SK-N-SH (cell line): ENCODE measurements around the gene RGS6. TPM values are rescaled to one million over a fixed set of nuclear protein-coding genes. Genes with fewer than 3 reads are reported as not detected.

Experiments
- CTCF ChIA-PET: fragments of 300-600, 350-600 bp; formaldehyde crosslinking; extraction: SDS; loops from one replicate; lab custom pipeline; 2021; lab: Yijun Ruan, JAX
- POLR2A ChIA-PET: fragments of 350-600 bp; sonication (Branson Sonifier 250); formaldehyde crosslinking; extraction: SDS; loops from one replicate; lab custom pipeline; 2020; ENCODE audit warnings: antibody characterized with exemption, inconsistent platforms; lab: Yijun Ruan, JAX
- DNase-seq: peaks from one replicate; pipeline ENCODE4 v3.0.0; 2012
- H2AFZ ChIP-seq: fragments of 200-600 bp; sonication (generic); 2 replicates; pipeline ENCODE4 v1.8.1; 2016; ENCODE audit warnings: antibody characterized with exemption, mild to moderate bottlenecking, low read depth
- H3F3A ChIP-seq: fragments of 200-600 bp; sonication (generic); replicated peaks from 2 replicates; pipeline ENCODE3; 2016; ENCODE audit warnings: antibody characterized with exemption, mild to moderate bottlenecking; ENCODE audit not compliant: insufficient read depth
- H3K27ac ChIP-seq, 2 experiments: fragments of 200-500 bp in 1 of 2; fragments of 200-600 bp in 1 of 2; sonication (Bioruptor generic) in 1 of 2; sonication (generic), shearing (Covaris generic) in 1 of 2; 2 replicates each; pipeline versions ENCODE4 v1.5.1 to v1.6.1; 2014 to 2016; ENCODE audit warnings: low read depth in 2 of 2, inconsistent platforms in 1 of 2, low read length in 1 of 2, mild to moderate bottlenecking in 1 of 2, mixed read lengths in 1 of 2
- H3K27me3 ChIP-seq: fragments of 200-600 bp; sonication (generic), shearing (Covaris generic); 2 replicates; pipeline ENCODE4 v1.6.1; 2016; ENCODE audit warnings: mixed run types; ENCODE audit not compliant: insufficient read depth
- H3K36me3 ChIP-seq, 2 experiments: fragments of 200-500 bp in 1 of 2; fragments of 200-600 bp in 1 of 2; sonication (Bioruptor generic) in 1 of 2; sonication (generic) in 1 of 2; replicated peaks in 1 of 2; 2 replicates each; pipeline versions ENCODE3 to v1.5.1; 2014 to 2016; ENCODE audit warnings: low read length in 1 of 2, mild to moderate bottlenecking in 1 of 2; ENCODE audit not compliant: insufficient read depth in 2 of 2, control insufficient read depth in 1 of 2
- H3K4me1 ChIP-seq, 2 experiments: fragments of 200-500 bp in 1 of 2; fragments of 200-600 bp in 1 of 2; sonication (Bioruptor generic) in 1 of 2; sonication (generic), shearing (Covaris generic) in 1 of 2; 2 replicates each; pipeline versions ENCODE4 v1.5.1 to v1.6.1; 2014 to 2016; ENCODE audit warnings: low read depth in 1 of 2, low read length in 1 of 2, mixed run types in 1 of 2; ENCODE audit not compliant: insufficient read depth in 2 of 2, control insufficient read depth in 1 of 2
- H3K4me2 ChIP-seq: fragments of 200-600 bp; sonication (generic), shearing (Covaris generic); 2 replicates; pipeline ENCODE4 v1.6.1; 2017; ENCODE audit warnings: mixed run types
- H3K4me3 ChIP-seq, 2 experiments: fragments of 200-500 bp in 1 of 2; fragments of 200-600 bp in 1 of 2; sonication (Bioruptor generic) in 1 of 2; sonication (generic), shearing (Covaris generic) in 1 of 2; 2 replicates each; pipeline versions ENCODE4 v1.5.1 to v1.8.1; 2014 to 2016; ENCODE audit warnings: low read depth in 2 of 2, inconsistent platforms in 1 of 2, low read length in 1 of 2, mild to moderate bottlenecking in 1 of 2, mixed read lengths in 1 of 2, moderate library complexity in 1 of 2
- H3K79me2 ChIP-seq: fragments of 200-600 bp; sonication (generic); 2 replicates; pipeline ENCODE4 v1.8.1; 2017; ENCODE audit warnings: mild to moderate bottlenecking; ENCODE audit not compliant: insufficient read depth
- H3K9ac ChIP-seq: fragments of 200-600 bp; sonication (generic); 2 replicates; pipeline ENCODE4 v1.6.1; 2017; ENCODE audit warnings: mixed run types
- H3K9me2 ChIP-seq: fragments of 200-600 bp; sonication (generic); 2 replicates; pipeline ENCODE4 v1.6.1; 2017; ENCODE audit warnings: mixed run types
- H3K9me3 ChIP-seq: fragments of 200-600 bp; sonication (generic); 2 replicates; pipeline ENCODE4 v1.6.1; 2017; ENCODE audit warnings: mixed run types, mild to moderate bottlenecking, moderate library complexity
- H4K20me1 ChIP-seq: fragments of 200-600 bp; sonication (generic); 2 replicates; pipeline ENCODE4 v1.6.1; 2017; ENCODE audit warnings: mild to moderate bottlenecking, mixed run types; ENCODE audit not compliant: insufficient read depth
- ELF1 ChIP-seq: IDR thresholded peaks from 2 replicates; pipeline ENCODE4 v1.4.0; 2012
- EZH2phosphoT487 ChIP-seq: fragments of 200-600 bp; sonication (generic); IDR thresholded peaks from 2 replicates; pipeline ENCODE4 v1.6.1; 2017; ENCODE audit warnings: low read depth, mixed run types, mild to moderate bottlenecking, antibody characterized with exemption, moderate library complexity, borderline replicate concordance
- FOXJ3 ChIP-seq: sonication (generic); formaldehyde crosslinking; IDR thresholded peaks from 2 replicates; pipeline ENCODE4 v1.5.1; 2020; ENCODE audit warnings: mild to moderate bottlenecking, missing genetic modification reagents
- FOXM1 ChIP-seq: IDR thresholded peaks from 2 replicates; pipeline ENCODE4 v1.4.0; 2012; ENCODE audit warnings: low read depth, mild to moderate bottlenecking
- GATA2 ChIP-seq: sonication (generic); formaldehyde crosslinking; IDR thresholded peaks from 2 replicates; pipeline ENCODE4 v1.5.0; 2020; ENCODE audit warnings: mild to moderate bottlenecking, missing genetic modification reagents
- JUND ChIP-seq: IDR thresholded peaks from 2 replicates; pipeline ENCODE4 v1.4.0; 2012
- MAX ChIP-seq: IDR thresholded peaks from 2 replicates; pipeline ENCODE4 v1.4.0; 2012; ENCODE audit warnings: low read depth
- MEF2A ChIP-seq: IDR thresholded peaks from 2 replicates; pipeline ENCODE4 v1.4.0; 2012; ENCODE audit warnings: low read depth, borderline replicate concordance
- MXI1 ChIP-seq: IDR thresholded peaks from 2 replicates; pipeline ENCODE4 v1.6.1; 2012; ENCODE audit warnings: mild to moderate bottlenecking, low read depth, low read length, improper control_type of control experiment
- RAD21 ChIP-seq: IDR thresholded peaks from 2 replicates; pipeline ENCODE4 v1.6.1; 2012; ENCODE audit warnings: mild to moderate bottlenecking, low read length
- RCOR1 ChIP-seq: fragments of 150-350 bp; IDR thresholded peaks from 2 replicates; pipeline ENCODE4 v1.6.1; 2017; ENCODE audit warnings: antibody characterized with exemption, low read length
- RFX5 ChIP-seq: IDR thresholded peaks from 2 replicates; pipeline ENCODE4 v1.6.1; 2012; ENCODE audit warnings: mild to moderate bottlenecking, improper control_type of control experiment, low read length
- SIN3A ChIP-seq: IDR thresholded peaks from 2 replicates; pipeline ENCODE4 v1.6.1; 2012; ENCODE audit warnings: low read depth, mild to moderate bottlenecking, low read length, moderate library complexity, borderline replicate concordance
- TCF12 ChIP-seq: IDR thresholded peaks from 2 replicates; pipeline ENCODE4 v1.4.0; 2012
- USF2 ChIP-seq: fragments of 150-350 bp; IDR thresholded peaks from 2 replicates; pipeline ENCODE4 v1.6.1; 2017; ENCODE audit warnings: antibody characterized with exemption, low read length, low read depth, borderline replicate concordance
- WGBS: methylation state at CpG from one replicate; pipeline ENCODE4 v1.1.6; 2017; ENCODE audit warnings: low lambda C conversion rate; 5-methylcytosine and 5-hydroxymethylcytosine counted together
- polyA plus RNA-seq, 3 experiments: library from polyadenylated mRNA; depleted of rRNA; stranded (reverse); fragments of >200 nt; gene quantifications; 2 replicates each; pipeline ENCODE4 v1.2.3, GENCODE V29; 2012
- TF ChIP-seq, protein P1 (sequence below): IDR thresholded peaks from 2 replicates; pipeline ENCODE4 v1.4.0; 2012; ENCODE audit warnings: low read depth, borderline replicate concordance

The RGS6 gene
- polyA plus RNA-seq, 1 of the 3 experiments (the other 2 are of a cell fraction): not detected

DNA sequence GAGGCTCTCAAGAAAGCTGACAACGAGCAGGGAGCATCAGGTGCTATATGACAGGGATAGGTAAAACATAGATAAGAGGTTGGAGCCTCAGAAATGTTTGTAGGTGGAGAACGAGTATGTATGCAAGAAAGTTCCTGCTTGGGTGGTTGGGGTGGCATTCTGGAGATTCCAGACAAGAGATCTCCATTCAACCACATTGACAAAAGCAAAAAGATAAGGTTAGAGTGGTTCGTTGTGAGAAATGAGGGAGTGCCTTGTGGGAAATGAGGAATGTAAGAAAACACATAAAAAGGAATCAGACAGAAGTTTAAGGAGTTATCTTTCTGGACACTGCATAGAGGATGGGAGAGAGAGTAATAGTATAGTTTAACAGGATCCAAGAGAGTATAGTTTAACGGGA is 671.4 kb downstream of the RGS6 start:
- Histone ChIP-seq H4K20me1 (no peaks in the 10 kb centered on the region), H3K4me1 (peaks cover 0 to 11% of the 10 kb centered on the region in 2 experiments; a peak in 3 of 4 replicates), H3K9me3 (no peaks in the 10 kb centered on the region), H3K27ac (no peak overlapping the region), H3K9me2 (no peaks in the 10 kb centered on the region), H2AFZ (no peak overlapping the region), H3K79me2 (no peaks in the 10 kb centered on the region), H3K4me3 (no peak overlapping the region), H3F3A (no peaks in the 10 kb centered on the region), H3K9ac (no peak overlapping the region), H3K4me2 (no peak overlapping the region), H3K36me3 (no peaks in the 10 kb centered on the region), H3K27me3 (no peaks in the 10 kb centered on the region)
- DNase-seq: no peak
- 49% methylated on average over 4 of the region's 4 CpGs for WGBS
- ChIA-PET CTCF (no interaction called here), POLR2A (no interaction called here)
- no peak for TF ChIP-seq RFX5
- no peak for TF ChIP-seq SIN3A
- TF ChIP-seq EZH2phosphoT487: no peak
- no peak for TF ChIP-seq USF2
- TF ChIP-seq ELF1: no peak
- no peak for TF ChIP-seq MAX
- no peak for TF ChIP-seq MEF2A
- TF ChIP-seq MXI1: no peak
- TF ChIP-seq RAD21: no peak

DNA sequence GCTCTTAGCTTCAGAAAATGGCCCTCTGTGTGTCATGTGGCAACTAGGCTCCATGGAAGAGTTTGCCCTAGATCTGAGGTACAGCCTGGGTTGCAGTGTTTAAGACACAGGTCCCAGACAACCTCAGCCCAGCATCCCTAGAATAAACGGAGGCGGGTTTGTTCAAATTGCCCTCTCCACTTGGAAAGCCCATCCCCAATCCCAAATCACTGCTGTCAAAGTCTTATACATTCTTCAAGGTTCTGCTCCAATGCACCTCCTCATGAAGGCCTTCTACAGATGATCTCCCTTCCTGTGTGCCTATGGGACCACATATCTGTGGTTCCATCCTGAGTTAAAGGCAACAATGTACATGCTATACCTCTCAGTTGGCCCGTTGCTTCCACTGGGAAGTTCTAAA is 671.9 kb downstream of the RGS6 start:
- Histone ChIP-seq H3K79me2 (no peaks in the 10 kb centered on the region), H3K4me3 (no peak overlapping the region), H3K9me2 (no peaks in the 10 kb centered on the region), H3K27ac (no peak overlapping the region), H3K9ac (no peak overlapping the region), H3K9me3 (no peaks in the 10 kb centered on the region), H3K4me2 (no peak overlapping the region), H2AFZ (no peak overlapping the region), H3K27me3 (no peaks in the 10 kb centered on the region), H4K20me1 (no peaks in the 10 kb centered on the region), H3K36me3 (no peaks in the 10 kb centered on the region), H3K4me1 (peaks cover 0 to 16% of the 10 kb centered on the region in 2 experiments; a peak in 3 of 4 replicates), H3F3A (no peaks in the 10 kb centered on the region)
- TF ChIP-seq, protein P1, sequence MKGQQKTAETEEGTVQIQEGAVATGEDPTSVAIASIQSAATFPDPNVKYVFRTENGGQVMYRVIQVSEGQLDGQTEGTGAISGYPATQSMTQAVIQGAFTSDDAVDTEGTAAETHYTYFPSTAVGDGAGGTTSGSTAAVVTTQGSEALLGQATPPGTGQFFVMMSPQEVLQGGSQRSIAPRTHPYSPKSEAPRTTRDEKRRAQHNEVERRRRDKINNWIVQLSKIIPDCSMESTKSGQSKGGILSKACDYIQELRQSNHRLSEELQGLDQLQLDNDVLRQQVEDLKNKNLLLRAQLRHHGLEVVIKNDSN: no peak
- TF ChIP-seq RCOR1 (no peak), JUND (no peak), FOXJ3 (CRISPR knock-in tag) (no peak), EZH2phosphoT487 (no peak), TCF12 (no peak), GATA2 (no peak), USF2 (no peak), MXI1 (no peak), FOXM1 (no peak)
- ChIA-PET CTCF (no interaction called here), POLR2A (no interaction called here)
- 63% methylated on average over 2 of the region's 3 CpGs for WGBS
- DNase-seq: no peak
